NB4 (cell line): Measurements from ENCODE around the gene PHC1.

Experiments
- POLR2A ChIP-seq: IDR thresholded peaks from 2 replicates; pipeline ENCODE4 v1.6.1; 2011; ENCODE audit warnings: mild to moderate bottlenecking; ENCODE audit not compliant: insufficient read length; ENCODE audit errors: extremely low read depth
- TF ChIP-seq, protein P1 (sequence below): IDR thresholded peaks from one replicate; pipeline ENCODE4 v1.5.1; 2012; ENCODE audit warnings: low read depth, low read length

DNA sequence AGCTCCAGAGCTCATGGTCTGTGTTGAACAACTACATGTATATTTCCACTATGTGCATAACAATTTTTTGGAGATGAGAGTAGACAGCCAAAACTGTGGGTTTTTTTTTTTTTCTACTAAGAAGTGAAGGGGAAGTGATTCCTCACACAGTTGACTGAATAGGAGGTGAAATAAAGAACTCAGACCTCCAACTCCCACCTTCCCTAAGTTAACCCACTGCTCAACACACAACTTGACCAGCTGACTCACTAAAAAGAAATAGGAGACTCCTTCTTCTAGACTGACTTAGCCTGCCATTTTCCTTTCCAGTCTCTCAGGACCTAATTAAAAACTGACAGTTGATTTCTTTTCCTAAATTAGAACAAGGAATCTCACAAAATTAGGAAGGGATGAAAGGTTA is 33.4 kb downstream of the PHC1 start:
- TF ChIP-seq POLR2A = no peak
- TF ChIP-seq, protein P1, sequence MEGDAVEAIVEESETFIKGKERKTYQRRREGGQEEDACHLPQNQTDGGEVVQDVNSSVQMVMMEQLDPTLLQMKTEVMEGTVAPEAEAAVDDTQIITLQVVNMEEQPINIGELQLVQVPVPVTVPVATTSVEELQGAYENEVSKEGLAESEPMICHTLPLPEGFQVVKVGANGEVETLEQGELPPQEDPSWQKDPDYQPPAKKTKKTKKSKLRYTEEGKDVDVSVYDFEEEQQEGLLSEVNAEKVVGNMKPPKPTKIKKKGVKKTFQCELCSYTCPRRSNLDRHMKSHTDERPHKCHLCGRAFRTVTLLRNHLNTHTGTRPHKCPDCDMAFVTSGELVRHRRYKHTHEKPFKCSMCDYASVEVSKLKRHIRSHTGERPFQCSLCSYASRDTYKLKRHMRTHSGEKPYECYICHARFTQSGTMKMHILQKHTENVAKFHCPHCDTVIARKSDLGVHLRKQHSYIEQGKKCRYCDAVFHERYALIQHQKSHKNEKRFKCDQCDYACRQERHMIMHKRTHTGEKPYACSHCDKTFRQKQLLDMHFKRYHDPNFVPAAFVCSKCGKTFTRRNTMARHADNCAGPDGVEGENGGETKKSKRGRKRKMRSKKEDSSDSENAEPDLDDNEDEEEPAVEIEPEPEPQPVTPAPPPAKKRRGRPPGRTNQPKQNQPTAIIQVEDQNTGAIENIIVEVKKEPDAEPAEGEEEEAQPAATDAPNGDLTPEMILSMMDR = no peak
